HCT116 (cell line): ENCODE results near the gene FBXW2. TPM values are rescaled to one million over a fixed set of nuclear protein-coding genes. Genes with fewer than 3 reads are reported as not detected.

Source experiments
- ATAC-seq: fragments of 200-7000 bp; cut with Tn5 transposase; 2 replicates; pipeline ENCODE4 v1.9.1; 2020; ENCODE audit warnings: mild to moderate bottlenecking, moderate library complexity
- BruUV-seq: library from RNA; stranded (reverse); fragments of 400-500 nt; replicated peaks from 2 replicates; lab custom pipeline; 2021; lab: Mats Ljungman, UMichigan
- CTCF ChIA-PET: fragments of 300-600 bp; sonication (Branson Sonifier 250); formaldehyde crosslinking; loops from one replicate; lab custom pipeline; 2021; ENCODE audit warnings: antibody characterized with exemption; lab: Charles Lee
- POLR2A ChIA-PET: fragments of 300-600, 350-600 bp; sonication (Branson Sonifier 250); formaldehyde crosslinking; loops from one replicate; lab custom pipeline; 2021; ENCODE audit warnings: antibody characterized with exemption; lab: Charles Lee
- RAD21 ChIA-PET, 2 experiments: fragments of 300-600 bp; sonication (Branson Sonifier 250); formaldehyde crosslinking; loops; one replicate each; lab custom pipeline; 2023; ENCODE audit warnings: low total read pairs in 2 of 2; ENCODE audit not compliant: uncharacterized antibody in 2 of 2, unreplicated experiment in 2 of 2, low non-redundant PET in 1 of 2; lab: Charles Lee
- DNase-seq: peaks from one replicate; pipeline ENCODE4 v3.0.0-alpha.2; 2010; ENCODE audit warnings: low read depth, low spot score
- H2AFZ ChIP-seq: fragments of 200-600 bp; shearing (Covaris generic), sonication (generic); 2 replicates; pipeline ENCODE4 v1.6.1; 2017; ENCODE audit warnings: low read depth, mixed run types, mixed read lengths, antibody characterized with exemption, low read length; ENCODE audit not compliant: poor library complexity, severe bottlenecking
- H3K27ac ChIP-seq: 2 replicates; pipeline ENCODE4 v1.5.1; 2012; ENCODE audit warnings: low read depth, low read length
- H3K27me3 ChIP-seq: fragments of 200-600 bp; sonication (generic); 2 replicates; pipeline ENCODE4 v1.6.1; 2016; ENCODE audit warnings: mixed run types, low read length, mixed read lengths; ENCODE audit not compliant: insufficient read depth
- H3K36me3 ChIP-seq, 2 experiments: fragments of 200-500 bp in 1 of 2; fragments of 200-600 bp in 1 of 2; sonication (Bioruptor generic) in 1 of 2; sonication (generic) in 1 of 2; 2 replicates each; pipeline versions ENCODE4 v1.5.1 to v1.6.1; 2014 to 2016; ENCODE audit warnings: low read length in 2 of 2, inconsistent platforms in 1 of 2, mixed read lengths in 1 of 2, mixed run types in 1 of 2; ENCODE audit not compliant: insufficient read depth in 2 of 2, control insufficient read depth in 1 of 2
- H3K4me1 ChIP-seq, 2 experiments: fragments of 200-600 bp in 1 of 2; sonication (generic) in 1 of 2; 2 replicates each; pipeline versions ENCODE4 v1.5.1 to v1.6.1; 2012 to 2017; ENCODE audit warnings: low read length in 2 of 2, inconsistent platforms in 1 of 2, mild to moderate bottlenecking in 1 of 2, mixed read lengths in 1 of 2, mixed run types in 1 of 2, moderate library complexity in 1 of 2; ENCODE audit not compliant: insufficient read depth in 2 of 2, control insufficient read depth in 1 of 2
- H3K4me2 ChIP-seq: fragments of 200-600 bp; sonication (generic); 2 replicates; pipeline ENCODE4 v1.6.1; 2017; ENCODE audit warnings: mixed run types, low read length, mixed read lengths
- H3K4me3 ChIP-seq, 2 experiments: fragments of 200-600 bp in 1 of 2; sonication (generic) in 1 of 2; replicated peaks in 1 of 2; 2 replicates each; pipeline ENCODE4 v1.5.1; 2011 to 2016; ENCODE audit warnings: low read length in 2 of 2, control low read depth in 1 of 2, low read depth in 1 of 2, mild to moderate bottlenecking in 1 of 2, mixed read lengths in 1 of 2, mixed run types in 1 of 2
- H3K79me2 ChIP-seq: fragments of 200-600 bp; sonication (generic); 2 replicates; pipeline ENCODE4 v1.6.1; 2017; ENCODE audit warnings: mild to moderate bottlenecking, mixed run types, low read length, moderate library complexity, mixed read lengths; ENCODE audit not compliant: insufficient read depth
- H3K9ac ChIP-seq: fragments of 200-600 bp; sonication (generic); 2 replicates; pipeline ENCODE4 v1.6.1; 2016; ENCODE audit warnings: low read length, mixed read lengths
- H3K9me2 ChIP-seq: fragments of 200-600 bp; sonication (generic), shearing (Covaris generic); 2 replicates; pipeline ENCODE4 v1.6.1; 2017; ENCODE audit warnings: mixed run types, mild to moderate bottlenecking, moderate library complexity; ENCODE audit not compliant: insufficient read depth
- H3K9me3 ChIP-seq, 2 experiments: fragments of 200-500 bp in 1 of 2; fragments of 200-600 bp in 1 of 2; sonication (Bioruptor generic) in 1 of 2; sonication (generic) in 1 of 2; 2 replicates each; pipeline ENCODE4 v1.6.1; 2014 to 2017; ENCODE audit warnings: low read length in 2 of 2, mixed read lengths in 2 of 2, inconsistent platforms in 1 of 2, low read depth in 1 of 2, mild to moderate bottlenecking in 1 of 2, mixed run types in 1 of 2, moderate library complexity in 1 of 2; ENCODE audit not compliant: control insufficient read depth in 1 of 2, insufficient read depth in 1 of 2
- H4K20me1 ChIP-seq: fragments of 200-600 bp; sonication (generic), shearing (Covaris generic); 2 replicates; pipeline ENCODE4 v1.6.1; 2017; ENCODE audit warnings: mixed run types, mild to moderate bottlenecking, moderate library complexity; ENCODE audit not compliant: insufficient read depth
- CEBPB ChIP-seq: IDR thresholded peaks from 2 replicates; pipeline ENCODE4 v1.6.1; 2012; ENCODE audit warnings: low read depth
- CTCF ChIP-seq, 3 experiments: fragments of 200-600 bp in 1 of 3; sonication (generic) in 1 of 3; IDR thresholded peaks in 2 of 3; conservative IDR thresholded peaks in 1 of 3; 2 replicates each; pipeline ENCODE4 v1.5.1; 2012 to 2017; ENCODE audit warnings: low read depth in 2 of 3, low read length in 2 of 3, antibody characterized with exemption in 1 of 3, borderline replicate concordance in 1 of 3, control low read depth in 1 of 3, mild to moderate bottlenecking in 1 of 3, mixed read lengths in 1 of 3, mixed run types in 1 of 3, moderate library complexity in 1 of 3; ENCODE audit not compliant: insufficient read depth in 1 of 3
- EGR1 ChIP-seq: IDR thresholded peaks from 2 replicates; pipeline ENCODE4 v1.6.1; 2012; ENCODE audit warnings: low read depth
- FOSL1 ChIP-seq: IDR thresholded peaks from 2 replicates; pipeline ENCODE4 v1.6.1; 2012; ENCODE audit warnings: low read depth
- JUND ChIP-seq: IDR thresholded peaks from 2 replicates; pipeline ENCODE4 v1.6.1; 2012
- MAX ChIP-seq: IDR thresholded peaks from 2 replicates; pipeline ENCODE4 v1.6.1; 2012
- POLR2AphosphoS5 ChIP-seq: IDR thresholded peaks from 2 replicates; pipeline ENCODE4 v1.6.1; 2011; ENCODE audit warnings: mild to moderate bottlenecking, low read depth, low read length, moderate library complexity
- REST ChIP-seq: IDR thresholded peaks from 2 replicates; pipeline ENCODE4 v1.6.1; 2012; ENCODE audit warnings: low read depth
- SP1 ChIP-seq: IDR thresholded peaks from 2 replicates; pipeline ENCODE4 v1.6.1; 2012; ENCODE audit warnings: low read depth
- SRF ChIP-seq: IDR thresholded peaks from 2 replicates; pipeline ENCODE4 v1.6.1; 2012; ENCODE audit warnings: low read depth
- TCF7L2 ChIP-seq: IDR thresholded peaks from 2 replicates; pipeline ENCODE4 v1.7.0; 2011; ENCODE audit warnings: borderline replicate concordance, inconsistent platforms; ENCODE audit not compliant: insufficient read depth, insufficient read length; ENCODE audit errors: extremely low read depth
- ZBTB33 ChIP-seq: IDR thresholded peaks from 2 replicates; pipeline ENCODE4 v1.6.1; 2011; ENCODE audit warnings: mild to moderate bottlenecking, low read length, moderate library complexity; ENCODE audit not compliant: insufficient replicate concordance; ENCODE audit errors: extremely low read depth
- intact Hi-C: fragments of 100-400 bp; cut with micrococcal nuclease; formaldehyde crosslinking; loops from 2 replicates; pipeline ENCODE4 v1.10.0; 2022
- total RNA-seq: library from RNA; stranded (reverse); gene quantifications from one replicate; pipeline ENCODE4 v1.2.1, GENCODE V29; 2021; ENCODE audit not compliant: unreplicated experiment

Gene FBXW2
- total RNA-seq, 1 experiment from 2014 or later = 59.6 TPM

- no peak for DNase-seq
- Histone ChIP-seq H2AFZ (no peak overlapping the region), H3K9ac (no peak overlapping the region), H3K9me3 (no peaks in the 10 kb centered on the region), H3K4me3 (no peak overlapping the region), H3K27ac (no peak overlapping the region), H3K36me3 (peaks cover 0 to 6% of the 10 kb centered on the region in 2 experiments; a peak in 2 of 4 replicates), H3K4me2 (no peak overlapping the region), H3K4me1 (peaks cover 9 to 19% of the 10 kb centered on the region in 2 experiments), H3K27me3 (no peaks in the 10 kb centered on the region)
- BruUV-seq = no TSS peak
- POLR2A ChIA-PET = no interaction called here
- no peak for TF ChIP-seq TCF7L2
- TF ChIP-seq, all 23 proteins: peak for 0
- Histone ChIP-seq H4K20me1 (no peaks in the 10 kb centered on the region), H3K79me2 (peaks cover 74% of the 10 kb centered on the region), H3K9me2 (no peaks in the 10 kb centered on the region)
- ChIA-PET CTCF (no interaction called here), RAD21 (no interaction called here)
- intact Hi-C loops = no loop called here
- no peak for ATAC-seq
Measured at GRCh38 chr9:120839146-120839545, 45.9 kb upstream of the FBXW2 start.

- intact Hi-C loops = no loop called here
- no TSS peak for BruUV-seq
- Histone ChIP-seq H3K9me3 (no peaks in the 10 kb centered on the region), H3K79me2 (peaks cover 69% of the 10 kb centered on the region), H4K20me1 (no peaks in the 10 kb centered on the region), H3K27ac (no peak overlapping the region), H3K4me3 (no peak overlapping the region), H2AFZ (no peak overlapping the region), H3K9me2 (no peaks in the 10 kb centered on the region), H3K36me3 (peaks cover 0 to 6% of the 10 kb centered on the region in 2 experiments; a peak in 2 of 4 replicates), H3K4me2 (no peak overlapping the region), H3K9ac (no peak overlapping the region), H3K4me1 (peaks cover 5 to 8% of the 10 kb centered on the region in 2 experiments; a peak in 3 of 4 replicates), H3K27me3 (no peaks in the 10 kb centered on the region)
- ChIA-PET POLR2A (no interaction called here), RAD21 (no interaction called here), CTCF (no interaction called here)
- TF ChIP-seq REST (no peak), MAX (no peak), SRF (no peak), CEBPB (no peak), ZBTB33 (no peak), FOSL1 (no peak), POLR2AphosphoS5 (no peak), CTCF (IDR thresholded peaks at IDR 0.05 in 2 of 3, conservative IDR thresholded peaks at IDR 0.05 in 1 of 3; ENCODE audit: borderline replicate concordance in 1 of 3, insufficient read depth in 1 of 3, low read depth in 2 of 3, low read length in 2 of 3) (no peak), SP1 (no peak), EGR1 (no peak), JUND (no peak)
- DNase-seq (no peak), ATAC-seq (no peak)
Measured at GRCh38 chr9:120837921-120838320, 44.7 kb upstream of the FBXW2 start.
